ENCODE data around the gene C16orf74. TPM values are rescaled to one million over a fixed set of nuclear protein-coding genes. Genes with fewer than 3 reads are reported as not detected.

The C16orf74 gene
- total and polyA plus RNA-seq, 2 of the 13 experiments (the other 11 are each of a cell fraction or from before 2014, with no cell fraction given): 0.13 to 0.29 TPM

DNA sequence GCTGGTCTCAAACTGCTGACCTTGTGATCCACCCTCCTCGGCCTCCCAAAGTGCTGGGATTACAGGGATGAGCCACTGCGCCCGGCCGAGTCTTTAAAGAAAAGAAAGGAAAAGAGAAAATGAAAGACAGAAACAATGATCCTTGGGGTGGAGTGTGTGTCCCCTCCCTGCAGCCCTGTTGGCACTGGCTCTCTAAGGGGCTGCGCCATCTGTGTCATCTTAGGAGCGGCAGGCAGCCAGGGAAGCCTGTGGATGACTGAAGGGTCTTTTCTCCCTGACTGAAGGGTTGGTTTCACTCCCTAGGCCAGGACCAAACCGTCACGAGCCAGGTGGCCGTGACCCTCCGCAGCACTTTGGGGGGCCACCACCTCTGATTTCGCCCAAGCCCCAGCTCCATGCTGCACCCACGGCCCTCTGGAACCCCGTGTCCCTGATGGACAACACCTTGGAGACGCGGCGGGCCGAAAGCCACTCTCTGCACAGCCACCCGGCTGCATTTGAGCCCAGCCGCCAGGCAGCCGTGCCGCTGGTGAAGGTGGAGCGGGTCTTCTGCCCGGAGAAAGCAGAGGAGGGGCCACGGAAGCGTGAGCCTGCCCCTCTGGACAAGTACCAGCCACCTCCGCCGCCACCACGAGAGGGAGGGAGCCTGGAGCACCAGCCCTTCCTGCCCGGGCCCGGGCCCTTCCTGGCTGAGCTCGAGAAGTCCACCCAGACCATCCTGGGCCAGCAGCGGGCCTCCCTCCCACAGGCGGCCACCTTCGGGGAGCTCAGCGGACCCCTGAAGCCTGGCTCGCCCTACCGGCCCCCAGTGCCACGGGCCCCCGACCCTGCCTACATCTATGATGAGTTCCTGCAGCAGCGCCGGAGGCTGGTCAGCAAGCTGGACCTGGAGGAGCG is 89.8 kb downstream of the C16orf74 start:
- in situ Hi-C loops (cut with HindIII; ENCODE audit: extremely low pct_ligation_motif_present, low pct_unique_long_range_greater_than_20kb) (no loop called here), intact Hi-C loops (cut with micrococcal nuclease; ENCODE audit: unreplicated experiment) (no loop called here)
- H3K36me3 ChIP-seq (replicated peaks in 1 of 2; ENCODE audit: control insufficient read depth in 1 of 2, insufficient read depth in 2 of 2, low read length in 2 of 2): peaks cover 63 to 97% of the 10 kb centered on the region in 2 experiments
- DNase-seq (ENCODE audit: low spot score) (no peak), FAIRE-seq (no peak), ATAC-seq (no peak)
- H3K27me3 ChIP-seq (ENCODE audit: control insufficient read depth in 1 of 2, insufficient read depth in 2 of 2, low read length in 2 of 2): no peaks in the 10 kb centered on the region
- peaks cover 13% of the 10 kb centered on the region for H4K20me1 ChIP-seq (ENCODE audit: insufficient read depth, low read length)
- ChIA-PET POLR2A (no interaction called here), CTCF (ENCODE audit: low intra/inter-chr PET ratio, low total read pairs) (interaction anchor here (1.8 kb wide), 1 partner anchor 57 kb away, joined by 11 read pairs; no protein-coding TSS in a partner anchor)
- H3K4me2 ChIP-seq (ENCODE audit: low read depth, low read length): no peak overlapping the region
- no peaks in the 10 kb centered on the region for H3K79me2 ChIP-seq (ENCODE audit: insufficient read depth, low read length)
- H3K4me1 ChIP-seq (ENCODE audit: insufficient read depth, low read length): no peaks in the 10 kb centered on the region
- no peak overlapping the region for H3K27ac ChIP-seq (ENCODE audit: extremely low read length, insufficient read depth, low read length)
- no peak overlapping the region for H3K9ac ChIP-seq (ENCODE audit: insufficient read depth, low read depth, low read length)
- H2AFZ ChIP-seq (ENCODE audit: low read length): no peak overlapping the region
- no TSS peak for BruUV-seq (replicated peaks)
- H3K9me3 ChIP-seq (ENCODE audit: low read length): no peaks in the 10 kb centered on the region
- WGBS (ENCODE audit: low lambda C conversion rate): 97% methylated on average over 29 of the region's 42 CpGs
- H3K4me3 ChIP-seq (replicated peaks in 1 of 3; ENCODE audit: insufficient read depth in 1 of 3, low read depth in 2 of 3, low read length in 3 of 3): no peak overlapping the region
- TF ChIP-seq RBM22 (optimal IDR thresholded peaks at IDR 0.05; ENCODE audit: low read length): peak; percentile 61
- TF ChIP-seq, protein P1, sequence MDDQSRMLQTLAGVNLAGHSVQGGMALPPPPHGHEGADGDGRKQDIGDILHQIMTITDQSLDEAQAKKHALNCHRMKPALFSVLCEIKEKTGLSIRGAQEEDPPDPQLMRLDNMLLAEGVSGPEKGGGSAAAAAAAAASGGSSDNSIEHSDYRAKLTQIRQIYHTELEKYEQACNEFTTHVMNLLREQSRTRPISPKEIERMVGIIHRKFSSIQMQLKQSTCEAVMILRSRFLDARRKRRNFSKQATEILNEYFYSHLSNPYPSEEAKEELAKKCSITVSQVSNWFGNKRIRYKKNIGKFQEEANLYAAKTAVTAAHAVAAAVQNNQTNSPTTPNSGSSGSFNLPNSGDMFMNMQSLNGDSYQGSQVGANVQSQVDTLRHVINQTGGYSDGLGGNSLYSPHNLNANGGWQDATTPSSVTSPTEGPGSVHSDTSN (CRISPR knock-in tag; IDR thresholded peaks at IDR 0.05; ENCODE audit: borderline replicate concordance): no peak
- no peak for TF ChIP-seq HMG20B (CRISPR knock-in tag; conservative IDR thresholded peaks at IDR 0.05)

DNA sequence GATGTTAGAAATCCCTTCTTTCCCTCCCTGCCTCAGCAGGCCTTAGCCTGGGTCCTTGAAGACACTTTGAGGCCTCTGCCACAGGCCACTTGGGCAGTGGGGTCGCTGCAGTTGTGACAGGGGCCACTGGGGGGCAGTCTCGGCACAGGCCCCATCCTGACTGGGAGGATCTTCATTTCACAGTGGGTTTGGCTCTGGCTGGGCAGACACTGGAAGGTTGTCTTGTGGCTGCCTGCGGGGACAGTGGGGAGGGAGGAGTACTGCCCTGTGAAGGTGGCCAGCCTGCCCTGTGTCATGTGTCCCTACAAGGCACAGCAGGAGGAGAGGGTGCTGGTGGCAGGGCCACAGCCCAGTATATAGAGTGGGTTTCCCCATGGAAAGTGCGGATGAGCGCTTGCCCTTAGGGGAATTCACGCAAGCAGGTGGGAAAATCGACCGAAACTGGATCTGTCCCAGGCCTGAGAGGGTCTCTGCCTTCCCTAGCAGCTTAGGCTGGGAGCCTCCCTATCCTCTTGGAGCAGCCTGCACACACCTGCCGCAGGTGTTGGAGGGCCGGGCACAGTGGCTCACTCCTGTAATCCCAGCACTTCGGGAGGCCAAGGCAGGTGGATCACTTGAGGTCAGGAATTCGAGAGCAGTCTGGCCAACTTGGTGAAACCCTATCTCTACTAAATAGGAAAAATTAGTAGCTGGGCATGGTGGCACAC is 90.9 kb downstream of the C16orf74 start:
- Histone ChIP-seq H2AFZ (ENCODE audit: low read length) (no peak overlapping the region), H3K9me3 (ENCODE audit: low read length) (no peaks in the 10 kb centered on the region), H3K36me3 (replicated peaks in 1 of 2; ENCODE audit: control insufficient read depth in 1 of 2, insufficient read depth in 2 of 2, low read length in 2 of 2) (peaks cover 65 to 97% of the 10 kb centered on the region in 2 experiments), H3K79me2 (ENCODE audit: insufficient read depth, low read length) (no peaks in the 10 kb centered on the region), H3K4me1 (ENCODE audit: insufficient read depth, low read length) (no peaks in the 10 kb centered on the region), H3K27me3 (ENCODE audit: control insufficient read depth in 1 of 2, insufficient read depth in 2 of 2, low read length in 2 of 2) (no peaks in the 10 kb centered on the region), H3K9ac (ENCODE audit: insufficient read depth, low read depth, low read length) (no peak overlapping the region), H4K20me1 (ENCODE audit: insufficient read depth, low read length) (peaks cover 13% of the 10 kb centered on the region), H3K27ac (ENCODE audit: extremely low read length, insufficient read depth, low read length) (no peak overlapping the region), H3K4me3 (replicated peaks in 1 of 3; ENCODE audit: insufficient read depth in 1 of 3, low read depth in 2 of 3, low read length in 3 of 3) (no peak overlapping the region), H3K4me2 (ENCODE audit: low read depth, low read length) (no peak overlapping the region)
- FAIRE-seq (peak; percentile 72), DNase-seq (ENCODE audit: low spot score) (peak; percentile 39), ATAC-seq (peak; percentile 71)
- CTCF ChIA-PET (ENCODE audit: low intra/inter-chr PET ratio, low total read pairs): interaction anchor here (1.8 kb wide), 1 partner anchor 58 kb away, joined by 11 read pairs; no protein-coding TSS in a partner anchor
- WGBS (ENCODE audit: low lambda C conversion rate): 76% methylated on average over 12 of the region's 12 CpGs
- in situ Hi-C loops (cut with HindIII; ENCODE audit: extremely low pct_ligation_motif_present, low pct_unique_long_range_greater_than_20kb): loop anchor here (5.0 kb wide), 1 partner anchor 57 kb away; no protein-coding TSS in a partner anchor
- POLR2A ChIA-PET: no interaction called here
- intact Hi-C loops (cut with micrococcal nuclease; ENCODE audit: unreplicated experiment): no loop called here
- no TSS peak for BruUV-seq (replicated peaks)
- peak; percentile 36; the same call in 1 of the 2 replicates for TF ChIP-seq RXRA (CRISPR knock-in tag; IDR thresholded peaks at IDR 0.05)
- 0 out of 2 replicates have a peak, but pooled peaks have one; percentile 21 for TF ChIP-seq ZNF331 (CRISPR knock-in tag; IDR thresholded peaks at IDR 0.05)
- 0 out of 2 replicates have a peak, but pooled peaks have one; percentile 34 for TF ChIP-seq ZNF556 (CRISPR knock-in tag; IDR thresholded peaks at IDR 0.05; ENCODE audit: borderline replicate concordance)
- peak; percentile 81; the same call in 1 of the 2 replicates for TF ChIP-seq ZNF761 (CRISPR knock-in tag; conservative IDR thresholded peaks at IDR 0.05)
- TF ChIP-seq ETV5 (CRISPR knock-in tag; IDR thresholded peaks at IDR 0.05; ENCODE audit: borderline replicate concordance): 0 out of 2 replicates have a peak, but pooled peaks have one; percentile 23
- TF ChIP-seq STAG1 (CRISPR knock-in tag; IDR thresholded peaks at IDR 0.05): peak; percentile 74
- TF ChIP-seq, protein P2, sequence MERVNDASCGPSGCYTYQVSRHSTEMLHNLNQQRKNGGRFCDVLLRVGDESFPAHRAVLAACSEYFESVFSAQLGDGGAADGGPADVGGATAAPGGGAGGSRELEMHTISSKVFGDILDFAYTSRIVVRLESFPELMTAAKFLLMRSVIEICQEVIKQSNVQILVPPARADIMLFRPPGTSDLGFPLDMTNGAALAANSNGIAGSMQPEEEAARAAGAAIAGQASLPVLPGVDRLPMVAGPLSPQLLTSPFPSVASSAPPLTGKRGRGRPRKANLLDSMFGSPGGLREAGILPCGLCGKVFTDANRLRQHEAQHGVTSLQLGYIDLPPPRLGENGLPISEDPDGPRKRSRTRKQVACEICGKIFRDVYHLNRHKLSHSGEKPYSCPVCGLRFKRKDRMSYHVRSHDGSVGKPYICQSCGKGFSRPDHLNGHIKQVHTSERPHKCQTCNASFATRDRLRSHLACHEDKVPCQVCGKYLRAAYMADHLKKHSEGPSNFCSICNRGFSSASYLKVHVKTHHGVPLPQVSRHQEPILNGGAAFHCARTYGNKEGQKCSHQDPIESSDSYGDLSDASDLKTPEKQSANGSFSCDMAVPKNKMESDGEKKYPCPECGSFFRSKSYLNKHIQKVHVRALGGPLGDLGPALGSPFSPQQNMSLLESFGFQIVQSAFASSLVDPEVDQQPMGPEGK (CRISPR knock-in tag; IDR thresholded peaks at IDR 0.05): 0 out of 2 replicates have a peak, but pooled peaks have one; percentile 12
